Sigmoid colon (tissue), 7 donors: ENCODE measurements around the gene IGDCC3. TPM values are rescaled to one million over a fixed set of nuclear protein-coding genes. Genes with fewer than 3 reads are reported as not detected.

ENCODE experiments used
- DNase-seq: peaks from one replicate; pipeline ENCODE4 v3.0.0-alpha.2; 2019
- H3K27ac ChIP-seq, 4 donors: fragments of 200-600 bp; sonication (generic); one replicate each; pipeline ENCODE4 v1.5.1; 2016 to 2019; ENCODE audit warnings: mild to moderate bottlenecking in 1 of 4
- H3K27me3 ChIP-seq, 3 donors: fragments of 200-600 bp; sonication (generic); one replicate each; pipeline ENCODE4 v1.5.1; 2019; ENCODE audit warnings: mild to moderate bottlenecking in 1 of 3
- H3K36me3 ChIP-seq, 4 donors: fragments of 200-600 bp; sonication (generic); one replicate each; pipeline ENCODE4 v1.5.1; 2016 to 2019
- H3K4me1 ChIP-seq, 4 donors: fragments of 200-600 bp; sonication (generic); one replicate each; pipeline ENCODE4 v1.5.1; 2017 to 2019
- H3K4me3 ChIP-seq, 4 donors: fragments of 200-600 bp; sonication (generic); one replicate each; pipeline ENCODE4 v1.5.1; 2017 to 2019; ENCODE audit warnings: mild to moderate bottlenecking in 2 of 4, moderate library complexity in 1 of 4
- H3K9me3 ChIP-seq, 4 donors: fragments of 200-600 bp in 3 of 4; sonication (generic) in 3 of 4; one replicate each; pipeline versions ENCODE4 v1.5.1 to v1.6.1; 2013 to 2019
- EP300 ChIP-seq, 4 donors: sonication (generic); formaldehyde crosslinking; IDR thresholded peaks; one replicate each; pipeline ENCODE4 v1.6.1; 2017; ENCODE audit warnings: antibody characterized with exemption in 4 of 4
- POLR2A ChIP-seq, 2 donors: fragments of 450-650 bp; IDR thresholded peaks; one replicate each; pipeline ENCODE4 v1.6.1; 2016; ENCODE audit warnings: antibody characterized with exemption in 2 of 2, mild to moderate bottlenecking in 2 of 2, moderate library complexity in 2 of 2
- POLR2AphosphoS5 ChIP-seq, 4 donors: sonication (generic); formaldehyde crosslinking; IDR thresholded peaks; one replicate each; pipeline ENCODE4 v1.6.1; 2017; ENCODE audit warnings: antibody characterized with exemption in 4 of 4
- WGBS, 2 donors: extraction: QIAGEN DNeasy Blood & Tissue Kit; methylation state at CpG; one replicate each; pipeline ENCODE4 v1.1.7; 2013; 5-methylcytosine and 5-hydroxymethylcytosine counted together
- intact Hi-C: fragments of 100-400 bp; cut with DNase I; formaldehyde crosslinking; loops from one replicate; pipeline ENCODE4 v1.15.1; 2023
- polyA plus RNA-seq, 3 donors: library from polyadenylated mRNA; stranded (reverse); fragments of 200-250 nt; gene quantifications; one replicate each; pipeline ENCODE4 v1.2.3, GENCODE V29; 2013
- total RNA-seq, 4 donors: library from RNA; depleted of rRNA; stranded (reverse); fragments of >200 nt; gene quantifications; one replicate each; pipeline ENCODE4 v1.1.0, GENCODE V29; 2016
- TF ChIP-seq, protein P1 (sequence below), 4 experiments: fragments of 450-650 bp in 3 of 4; fragments of 200-600 bp in 1 of 4; IDR thresholded peaks; one replicate each; pipeline ENCODE4 v1.5.1; 2016 to 2019; ENCODE audit warnings: antibody characterized with exemption in 4 of 4, mild to moderate bottlenecking in 3 of 4, moderate library complexity in 2 of 4
- donor health status: healthy with polysubstance abuse.
- donor health status: Bipolar disorder and iron deficiency.
- donor health status: healthy.

Gene IGDCC3
- total and polyA plus RNA-seq, 7 donors, result under 0.01 to 0.55 (median 0.12) TPM; not detected in 2

DNA sequence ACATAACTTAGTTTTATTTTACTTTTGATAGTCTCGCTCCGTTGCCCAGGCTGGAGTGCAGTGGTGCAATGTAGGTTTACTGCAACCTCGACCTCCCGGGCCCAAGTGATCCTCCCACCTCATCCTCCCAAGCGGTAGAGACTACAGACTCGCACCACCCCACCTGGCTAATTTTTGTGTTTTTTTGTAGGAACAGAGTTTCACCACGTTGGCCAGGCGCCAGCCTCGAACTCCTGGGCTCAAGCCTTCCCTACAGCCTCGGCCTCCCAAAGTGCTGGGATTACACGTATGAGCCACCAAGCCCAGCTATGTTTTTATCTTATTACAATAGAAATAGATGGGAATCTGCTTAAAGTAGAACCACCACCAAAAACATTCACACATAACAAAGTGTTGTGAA, 79.1 kb downstream of the IGDCC3 start:
- intact Hi-C loops, result no loop called here
- TF ChIP-seq, protein P1, sequence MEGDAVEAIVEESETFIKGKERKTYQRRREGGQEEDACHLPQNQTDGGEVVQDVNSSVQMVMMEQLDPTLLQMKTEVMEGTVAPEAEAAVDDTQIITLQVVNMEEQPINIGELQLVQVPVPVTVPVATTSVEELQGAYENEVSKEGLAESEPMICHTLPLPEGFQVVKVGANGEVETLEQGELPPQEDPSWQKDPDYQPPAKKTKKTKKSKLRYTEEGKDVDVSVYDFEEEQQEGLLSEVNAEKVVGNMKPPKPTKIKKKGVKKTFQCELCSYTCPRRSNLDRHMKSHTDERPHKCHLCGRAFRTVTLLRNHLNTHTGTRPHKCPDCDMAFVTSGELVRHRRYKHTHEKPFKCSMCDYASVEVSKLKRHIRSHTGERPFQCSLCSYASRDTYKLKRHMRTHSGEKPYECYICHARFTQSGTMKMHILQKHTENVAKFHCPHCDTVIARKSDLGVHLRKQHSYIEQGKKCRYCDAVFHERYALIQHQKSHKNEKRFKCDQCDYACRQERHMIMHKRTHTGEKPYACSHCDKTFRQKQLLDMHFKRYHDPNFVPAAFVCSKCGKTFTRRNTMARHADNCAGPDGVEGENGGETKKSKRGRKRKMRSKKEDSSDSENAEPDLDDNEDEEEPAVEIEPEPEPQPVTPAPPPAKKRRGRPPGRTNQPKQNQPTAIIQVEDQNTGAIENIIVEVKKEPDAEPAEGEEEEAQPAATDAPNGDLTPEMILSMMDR (IDR thresholded peaks at IDR 0.05), result no peak
- TF ChIP-seq EP300 (IDR thresholded peaks at IDR 0.05), result no peak
- TF ChIP-seq POLR2AphosphoS5 (IDR thresholded peaks at IDR 0.05), result no peak
- no peak for TF ChIP-seq POLR2A (IDR thresholded peaks at IDR 0.05)
- no peak overlapping the region for H3K4me3 ChIP-seq
- H3K4me1 ChIP-seq, result peaks cover 0 to 30% (median 19%) of the 10 kb centered on the region in 4 donors
- no peaks in the 10 kb centered on the region for H3K36me3 ChIP-seq
- no peaks in the 10 kb centered on the region for H3K9me3 ChIP-seq
- 88 to 93% methylated on average over 11 of the region's 11 CpGs for WGBS, 2 donors
- DNase-seq, result no peak
- H3K27me3 ChIP-seq, result no peaks in the 10 kb centered on the region
- H3K27ac ChIP-seq, result no peak overlapping the region

DNA sequence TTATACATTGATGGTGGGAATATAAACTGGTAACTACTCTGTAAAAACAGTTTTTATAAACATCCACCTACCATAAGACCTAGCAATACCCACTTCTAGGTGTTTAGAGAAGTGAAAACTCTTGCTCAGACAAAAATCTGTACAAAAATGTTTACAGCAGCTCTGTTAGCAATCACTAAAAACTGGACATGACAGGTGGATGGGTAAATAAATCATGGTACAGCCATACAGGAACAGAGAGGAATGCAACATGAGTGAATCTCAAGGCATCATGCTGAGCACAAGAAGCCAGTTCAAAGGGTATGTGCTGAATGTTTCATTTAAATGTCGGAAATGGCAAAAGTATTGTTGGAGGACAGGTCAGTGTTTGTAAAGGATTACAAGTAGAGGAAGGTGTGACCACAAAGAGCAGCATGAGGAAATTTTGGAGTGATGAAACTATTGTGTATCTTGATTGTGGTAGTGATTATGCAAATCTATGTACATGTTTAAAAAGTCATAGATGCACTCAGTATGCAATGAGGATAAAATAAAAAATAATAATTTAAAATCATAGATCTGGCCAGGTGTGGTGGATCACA, 84.8 kb downstream of the IGDCC3 start:
- Histone ChIP-seq H3K36me3 (no peaks in the 10 kb centered on the region), H3K9me3 (no peaks in the 10 kb centered on the region), H3K27me3 (no peaks in the 10 kb centered on the region), H3K4me3 (no peak overlapping the region), H3K4me1 (peaks cover 0 to 22% (median 13%) of the 10 kb centered on the region in 4 donors), H3K27ac (no peak overlapping the region)
- TF ChIP-seq POLR2AphosphoS5 (IDR thresholded peaks at IDR 0.05), result no peak
- no peak for TF ChIP-seq POLR2A (IDR thresholded peaks at IDR 0.05)
- TF ChIP-seq EP300 (IDR thresholded peaks at IDR 0.05), result no peak
- 75 to 80% methylated on average over 1 of the region's 1 CpG for WGBS, 2 donors
- no peak for DNase-seq
- intact Hi-C loops, result no loop called here

DNA sequence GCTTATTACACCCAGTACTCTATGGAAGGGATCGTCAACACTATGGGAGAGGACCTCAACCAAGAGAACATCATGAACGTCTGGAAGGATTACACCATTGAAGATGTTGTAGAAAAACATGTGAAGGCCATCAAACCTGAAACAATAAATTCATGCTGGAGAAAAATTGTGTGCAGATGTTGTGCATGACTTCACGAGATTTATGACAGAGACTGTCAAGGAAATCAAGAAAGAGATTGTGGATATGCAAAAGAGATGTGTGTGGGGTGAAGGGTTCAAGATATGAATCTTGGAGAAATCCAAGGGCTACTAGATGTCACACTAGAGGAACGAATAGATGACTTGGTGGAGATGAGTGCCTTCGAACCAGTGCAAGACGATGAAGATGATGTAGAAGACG, 87.6 kb downstream of the IGDCC3 start:
- intact Hi-C loops, result no loop called here
- Histone ChIP-seq H3K4me3 (no peak overlapping the region), H3K36me3 (no peaks in the 10 kb centered on the region), H3K27me3 (no peaks in the 10 kb centered on the region), H3K4me1 (peaks cover 0 to 18% (median 14%) of the 10 kb centered on the region in 4 donors), H3K9me3 (no peaks in the 10 kb centered on the region), H3K27ac (no peak overlapping the region)
- DNase-seq, result no peak
- 90 to 92% methylated on average over 7 of the region's 7 CpGs for WGBS, 2 donors
- TF ChIP-seq POLR2AphosphoS5 (IDR thresholded peaks at IDR 0.05) (no peak), POLR2A (IDR thresholded peaks at IDR 0.05) (no peak), EP300 (IDR thresholded peaks at IDR 0.05) (no peak)
- TF ChIP-seq, protein P1 (IDR thresholded peaks at IDR 0.05), result no peak

DNA sequence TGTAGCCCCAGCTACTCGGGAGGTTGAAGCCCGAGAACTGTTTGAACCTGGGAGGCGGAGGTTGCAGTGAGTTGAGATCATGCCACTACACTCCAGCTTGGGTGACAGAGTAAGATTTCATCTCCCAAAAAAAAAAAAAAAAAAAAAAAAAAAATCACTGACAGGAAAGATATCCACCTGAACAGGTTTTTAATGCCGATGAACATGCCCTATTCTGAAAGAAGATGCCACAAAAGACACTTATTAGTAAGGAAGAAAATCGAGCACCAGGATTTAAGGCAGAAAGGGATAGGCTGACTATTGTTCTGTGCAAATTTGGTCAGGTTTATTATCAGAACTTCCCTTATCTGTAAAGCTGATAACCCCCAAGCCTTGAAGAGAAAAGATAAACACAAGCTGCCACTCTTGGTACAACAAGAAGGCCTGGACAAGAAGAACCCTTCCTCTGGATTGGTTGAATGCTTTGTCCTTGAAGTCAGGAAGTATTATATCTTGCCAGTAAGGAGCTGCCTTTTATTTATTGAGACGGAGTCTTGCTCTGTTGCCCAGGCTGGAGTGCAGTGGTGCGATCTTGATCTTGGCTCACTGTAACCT, 88.4 kb downstream of the IGDCC3 start:
- intact Hi-C loops, result no loop called here
- 81 to 92% methylated on average over 7 of the region's 7 CpGs for WGBS, 2 donors
- H3K27ac ChIP-seq, result no peak overlapping the region
- H3K4me1 ChIP-seq, result peaks cover 0 to 23% (median 17%) of the 10 kb centered on the region in 4 donors
- H3K27me3 ChIP-seq, result no peaks in the 10 kb centered on the region
- no peak for DNase-seq
- H3K36me3 ChIP-seq, result no peaks in the 10 kb centered on the region
- no peak overlapping the region for H3K4me3 ChIP-seq
- TF ChIP-seq EP300 (IDR thresholded peaks at IDR 0.05) (no peak), POLR2A (IDR thresholded peaks at IDR 0.05) (no peak), POLR2AphosphoS5 (IDR thresholded peaks at IDR 0.05) (no peak)
- TF ChIP-seq, protein P1 (IDR thresholded peaks at IDR 0.05), result no peak
- no peaks in the 10 kb centered on the region for H3K9me3 ChIP-seq

DNA sequence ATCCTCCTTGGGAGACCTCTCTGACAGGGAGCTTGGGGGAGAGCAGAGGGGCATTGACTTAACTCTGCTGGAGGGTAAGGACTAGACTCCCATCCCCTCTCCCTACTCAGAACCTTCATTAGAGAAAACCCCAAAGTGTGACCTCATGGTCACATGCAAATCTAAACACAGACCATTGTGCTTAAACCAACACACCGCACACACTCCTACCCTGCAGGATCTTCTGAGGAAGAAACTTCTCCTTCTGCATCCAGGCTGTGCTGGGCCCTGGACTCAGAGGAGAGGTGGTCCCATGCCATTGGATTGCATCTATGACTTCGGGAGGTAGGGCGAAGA, 90.3 kb downstream of the IGDCC3 start:
- no peak for DNase-seq
- H3K4me3 ChIP-seq, result no peak overlapping the region
- intact Hi-C loops, result no loop called here

More for the DNA sequence above, 90.3 kb downstream of the IGDCC3 start:
- H3K9me3 ChIP-seq, result no peaks in the 10 kb centered on the region
- H3K27ac ChIP-seq, result peak overlapping the region; percentile 85 to 92 (median 90)
- H3K36me3 ChIP-seq, result no peaks in the 10 kb centered on the region
- TF ChIP-seq, protein P1 (IDR thresholded peaks at IDR 0.05), result no peak
- TF ChIP-seq POLR2AphosphoS5 (IDR thresholded peaks at IDR 0.05), result no peak
- TF ChIP-seq POLR2A (IDR thresholded peaks at IDR 0.05), result no peak
- TF ChIP-seq EP300 (IDR thresholded peaks at IDR 0.05), result no peak
- H3K4me1 ChIP-seq, result peaks cover 0 to 23% (median 20%) of the 10 kb centered on the region in 4 donors
- 89 to 94% methylated on average over 3 of the region's 3 CpGs for WGBS, 2 donors
- H3K27me3 ChIP-seq, result no peaks in the 10 kb centered on the region
